ENCODE data around the gene TMEM25.
"Not testable (repeated sequence)": the region's sequence is repeated elsewhere in the genome, so short reads cannot be mapped to it uniquely, and the experiment has no call there.

TMEM25 gene

DNA sequence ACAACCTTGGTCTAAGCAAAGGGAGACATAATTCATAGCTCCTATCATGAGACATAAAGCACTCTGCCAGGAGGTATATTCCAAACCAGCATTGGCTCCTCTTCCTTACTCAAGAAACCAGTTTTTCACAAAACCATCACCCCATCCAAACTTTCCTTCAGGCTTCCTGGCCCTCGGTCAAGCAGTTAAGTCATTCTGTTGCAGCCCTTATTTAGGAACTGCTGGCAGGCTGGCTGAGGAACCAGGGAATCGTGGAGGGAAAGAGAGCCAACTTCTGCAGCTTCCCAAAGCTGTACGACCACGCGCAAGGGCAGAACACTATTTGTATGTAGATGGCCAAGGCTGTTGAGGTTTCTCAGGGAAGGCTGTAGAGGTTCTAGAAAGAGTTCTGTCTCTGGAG lies 34.1 kb downstream of the TMEM25 start:
- DNase-seq (ENCODE audit: low read depth), result peak; percentile 31
- TF ChIP-seq, protein P1, sequence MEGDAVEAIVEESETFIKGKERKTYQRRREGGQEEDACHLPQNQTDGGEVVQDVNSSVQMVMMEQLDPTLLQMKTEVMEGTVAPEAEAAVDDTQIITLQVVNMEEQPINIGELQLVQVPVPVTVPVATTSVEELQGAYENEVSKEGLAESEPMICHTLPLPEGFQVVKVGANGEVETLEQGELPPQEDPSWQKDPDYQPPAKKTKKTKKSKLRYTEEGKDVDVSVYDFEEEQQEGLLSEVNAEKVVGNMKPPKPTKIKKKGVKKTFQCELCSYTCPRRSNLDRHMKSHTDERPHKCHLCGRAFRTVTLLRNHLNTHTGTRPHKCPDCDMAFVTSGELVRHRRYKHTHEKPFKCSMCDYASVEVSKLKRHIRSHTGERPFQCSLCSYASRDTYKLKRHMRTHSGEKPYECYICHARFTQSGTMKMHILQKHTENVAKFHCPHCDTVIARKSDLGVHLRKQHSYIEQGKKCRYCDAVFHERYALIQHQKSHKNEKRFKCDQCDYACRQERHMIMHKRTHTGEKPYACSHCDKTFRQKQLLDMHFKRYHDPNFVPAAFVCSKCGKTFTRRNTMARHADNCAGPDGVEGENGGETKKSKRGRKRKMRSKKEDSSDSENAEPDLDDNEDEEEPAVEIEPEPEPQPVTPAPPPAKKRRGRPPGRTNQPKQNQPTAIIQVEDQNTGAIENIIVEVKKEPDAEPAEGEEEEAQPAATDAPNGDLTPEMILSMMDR (IDR thresholded peaks at IDR 0.05; ENCODE audit: low read length, missing control alignments), result no peak
- peak overlapping the region; percentile 71 for H3K4me3 ChIP-seq (replicated peaks; ENCODE audit: low read depth, low read length)

DNA sequence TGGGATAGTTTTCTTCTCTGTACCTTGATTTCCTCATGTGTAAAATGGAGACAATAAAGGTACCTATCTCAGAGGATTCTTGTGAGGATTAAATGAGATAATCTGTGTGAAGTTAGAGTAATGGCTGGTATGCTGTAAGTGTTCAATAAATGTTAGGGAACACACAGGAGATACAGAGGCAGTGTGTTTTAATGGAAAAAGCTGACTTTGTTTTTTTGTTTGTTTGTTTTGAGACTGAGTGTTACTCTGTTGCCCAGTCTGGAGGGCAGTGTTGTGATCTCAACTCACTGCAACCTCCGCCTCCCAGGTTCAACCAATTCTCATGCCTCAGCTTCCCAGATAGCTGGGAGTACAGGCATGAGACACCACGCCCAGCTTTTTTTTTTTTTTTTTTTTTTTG lies 38.7 kb downstream of the TMEM25 start:
- TF ChIP-seq, protein P1 (IDR thresholded peaks at IDR 0.05; ENCODE audit: low read length, missing control alignments), result no peak
- H3K4me3 ChIP-seq (replicated peaks; ENCODE audit: low read depth, low read length), result no peak overlapping the region
- no peak for DNase-seq (ENCODE audit: low read depth)

DNA sequence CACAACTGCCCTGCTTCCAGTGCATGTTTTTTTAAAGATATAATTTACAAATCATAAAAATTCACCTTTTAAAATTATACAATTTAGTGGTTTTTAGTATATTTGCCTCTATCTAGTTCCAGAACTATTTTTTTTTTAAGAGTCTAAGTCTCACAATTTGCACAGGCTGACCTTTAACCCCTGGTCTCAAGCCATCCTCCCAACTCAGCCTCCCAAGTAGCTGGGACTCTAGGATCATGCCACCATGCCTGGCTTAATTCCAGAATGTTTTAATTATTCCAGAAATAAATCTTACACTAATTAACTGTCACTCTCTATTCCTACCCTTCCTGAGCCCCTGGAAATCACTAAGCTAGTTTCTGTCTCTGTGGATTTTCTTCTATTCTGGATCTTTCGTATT lies 39.8 kb downstream of the TMEM25 start:
- H3K4me3 ChIP-seq (replicated peaks; ENCODE audit: low read depth, low read length), result no peak overlapping the region
- TF ChIP-seq, protein P1 (IDR thresholded peaks at IDR 0.05; ENCODE audit: low read length, missing control alignments), result no peak
- no peak for DNase-seq (ENCODE audit: low read depth)

DNA sequence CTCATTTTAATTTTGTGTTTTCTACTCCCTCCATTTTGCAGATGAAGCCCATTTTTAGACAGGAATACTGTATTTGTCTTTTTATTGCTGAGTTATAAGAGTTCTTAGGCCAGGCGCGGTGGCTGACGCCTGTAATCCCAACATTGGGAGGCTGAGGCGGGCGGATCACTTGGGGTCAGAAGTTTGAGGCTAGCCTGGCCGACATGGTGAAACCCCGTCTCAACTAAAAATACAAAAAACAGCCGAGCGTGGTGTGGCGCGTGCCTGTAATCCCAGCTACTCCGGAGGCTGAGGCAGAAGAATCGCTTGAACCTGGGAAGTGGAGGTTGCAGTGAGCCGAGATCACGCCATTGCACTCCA lies 40.7 kb downstream of the TMEM25 start:
- DNase-seq (ENCODE audit: low read depth), result not testable (repeated sequence)
- peak overlapping the region; percentile 97 for H3K4me3 ChIP-seq (replicated peaks; ENCODE audit: low read depth, low read length)

DNA sequence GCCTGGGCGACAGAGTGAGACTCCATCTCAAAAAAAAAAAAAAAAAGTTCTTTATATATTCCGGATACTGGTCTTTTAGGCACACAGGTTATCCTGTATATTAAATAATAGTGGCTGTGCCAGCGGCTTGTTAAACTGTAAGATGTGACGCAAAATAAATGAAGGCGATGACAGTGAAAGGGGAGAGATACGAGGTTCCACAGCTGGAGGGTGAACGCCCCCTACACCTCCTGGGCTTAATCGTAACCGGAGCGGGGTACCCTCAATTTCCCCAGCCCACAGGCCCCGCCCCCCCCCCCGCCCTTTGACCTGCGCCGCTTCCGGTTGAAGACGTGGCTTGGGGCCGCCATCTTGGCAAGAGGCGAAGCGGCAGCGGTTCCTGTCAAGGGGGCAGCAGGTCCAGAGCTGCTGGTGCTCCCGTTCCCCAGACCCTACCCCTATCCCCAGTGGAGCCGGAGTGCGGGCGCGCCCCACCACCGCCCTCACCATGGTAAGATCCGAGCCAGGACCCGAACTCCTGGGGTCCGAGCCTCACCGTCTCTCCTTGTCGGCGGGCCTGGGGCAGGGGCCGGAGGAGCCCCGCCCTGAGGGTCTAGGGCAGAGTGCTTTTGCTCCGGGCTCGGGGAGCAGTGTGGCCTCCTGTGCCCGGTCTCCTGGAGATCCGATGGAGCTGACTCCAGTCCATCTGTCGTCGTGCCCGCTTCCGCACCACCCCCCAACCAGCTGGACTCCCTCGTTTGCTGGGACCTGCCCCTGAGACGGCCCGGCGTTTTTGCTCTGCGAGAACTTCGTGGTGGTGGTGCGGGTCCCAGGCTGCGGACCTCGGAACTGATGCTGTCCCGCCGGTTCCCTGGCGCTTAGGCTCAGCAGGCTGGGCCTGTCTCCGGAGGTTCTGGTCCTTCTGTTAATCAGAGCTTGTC lies 41.3 kb downstream of the TMEM25 start, which contains the start of gene ARCN1:
TSS of gene ARCN1 (plus strand) at position 349 of the 920 bp plus-strand sequence. CDS start at position 488, 139 bp downstream.
- peak within 1 kb of the TSS; percentile 97 for H3K4me3 ChIP-seq (replicated peaks; ENCODE audit: low read depth, low read length)
- TF ChIP-seq, protein P1 (IDR thresholded peaks at IDR 0.05; ENCODE audit: low read length, missing control alignments), result no peak
- DNase-seq (ENCODE audit: low read depth), result peak; percentile 77

DNA sequence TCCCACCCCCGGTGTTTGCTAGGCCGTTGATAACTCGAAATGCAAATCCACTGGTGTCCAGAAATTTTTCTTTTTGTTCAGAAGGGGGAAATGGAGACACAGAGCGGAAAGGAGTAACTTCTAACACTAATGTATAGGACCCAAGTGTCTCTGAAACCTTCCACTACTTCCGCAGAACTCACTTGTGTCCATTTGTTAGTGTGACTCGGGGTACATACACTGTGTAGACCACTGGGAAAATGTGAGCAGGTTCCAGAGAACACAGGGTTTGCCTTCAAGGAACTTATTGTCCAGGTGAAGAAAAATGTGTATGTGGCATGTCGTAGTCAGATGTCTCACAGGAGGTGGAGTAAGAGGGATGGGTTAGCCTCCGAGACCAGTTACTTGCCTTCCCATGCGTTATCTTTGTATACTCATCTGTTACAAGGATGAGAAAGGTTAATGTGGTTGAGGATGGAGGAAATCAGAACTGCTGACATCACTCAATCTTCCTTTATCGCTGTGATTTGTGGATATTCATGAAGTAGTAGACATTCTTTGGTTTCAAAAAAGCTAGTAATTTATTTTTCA lies 42.1 kb downstream of the TMEM25 start:
- TF ChIP-seq, protein P1 (IDR thresholded peaks at IDR 0.05; ENCODE audit: low read length, missing control alignments), result no peak
- peak; percentile 40 for DNase-seq (ENCODE audit: low read depth)
- H3K4me3 ChIP-seq (replicated peaks; ENCODE audit: low read depth, low read length), result peak overlapping the region; percentile 97

DNA sequence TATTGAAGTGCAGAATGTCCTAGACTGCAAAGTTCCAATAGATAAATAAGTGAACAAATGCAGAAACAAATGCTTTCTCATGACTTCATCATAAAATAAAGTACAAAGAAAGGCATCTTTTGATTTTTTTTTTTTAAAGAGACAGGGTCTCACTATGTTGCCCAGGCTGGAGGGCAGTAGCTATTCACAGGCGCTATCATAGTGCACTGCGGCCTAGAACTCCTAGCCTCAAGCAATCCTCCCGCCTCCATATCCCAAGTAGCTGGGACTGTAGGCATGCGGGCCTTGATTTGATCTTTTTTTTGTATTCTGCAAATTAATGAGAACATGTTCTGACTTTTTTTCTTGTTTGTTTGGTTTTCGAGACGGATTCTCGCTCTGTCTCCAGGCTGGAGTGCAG lies 43.6 kb downstream of the TMEM25 start:
- no peak for DNase-seq (ENCODE audit: low read depth)
- peak overlapping the region; percentile 97 for H3K4me3 ChIP-seq (replicated peaks; ENCODE audit: low read depth, low read length)
- TF ChIP-seq, protein P1 (IDR thresholded peaks at IDR 0.05; ENCODE audit: low read length, missing control alignments), result no peak

DNA sequence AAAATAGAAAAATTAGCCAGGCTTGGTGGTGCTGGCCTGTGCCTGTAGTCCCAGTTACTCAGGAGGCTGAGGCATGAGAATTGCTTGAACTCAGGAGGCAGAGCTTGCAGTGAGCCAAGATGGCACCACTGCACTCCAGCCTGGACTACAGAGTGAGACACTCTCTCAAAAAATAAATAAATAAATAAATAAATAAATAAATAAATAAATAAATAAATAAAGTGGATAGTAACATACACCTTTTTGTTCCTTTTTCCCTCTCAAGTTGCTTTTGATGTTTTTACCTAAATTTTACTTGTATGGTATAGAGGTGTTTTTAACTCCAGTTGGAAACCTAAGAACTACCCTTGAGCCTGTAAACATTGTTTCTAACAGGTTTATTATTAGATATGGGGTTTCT lies 47.0 kb downstream of the TMEM25 start:
- not testable (repeated sequence) for DNase-seq (ENCODE audit: low read depth); H3K4me3 ChIP-seq (replicated peaks; ENCODE audit: low read depth, low read length)
